OCI-M2 (cell line): ENCODE results near the gene PCDHA13.
"Not testable (repeated sequence)": the region's sequence is repeated elsewhere in the genome, so short reads cannot be mapped to it uniquely, and the experiment has no call there.

Experiments
- DNase-seq: peaks from one replicate; lab custom pipeline; 2025; ENCODE audit not compliant: unreplicated experiment; lab: John Stamatoyannopoulos, UW

PCDHA13 gene, protein sequence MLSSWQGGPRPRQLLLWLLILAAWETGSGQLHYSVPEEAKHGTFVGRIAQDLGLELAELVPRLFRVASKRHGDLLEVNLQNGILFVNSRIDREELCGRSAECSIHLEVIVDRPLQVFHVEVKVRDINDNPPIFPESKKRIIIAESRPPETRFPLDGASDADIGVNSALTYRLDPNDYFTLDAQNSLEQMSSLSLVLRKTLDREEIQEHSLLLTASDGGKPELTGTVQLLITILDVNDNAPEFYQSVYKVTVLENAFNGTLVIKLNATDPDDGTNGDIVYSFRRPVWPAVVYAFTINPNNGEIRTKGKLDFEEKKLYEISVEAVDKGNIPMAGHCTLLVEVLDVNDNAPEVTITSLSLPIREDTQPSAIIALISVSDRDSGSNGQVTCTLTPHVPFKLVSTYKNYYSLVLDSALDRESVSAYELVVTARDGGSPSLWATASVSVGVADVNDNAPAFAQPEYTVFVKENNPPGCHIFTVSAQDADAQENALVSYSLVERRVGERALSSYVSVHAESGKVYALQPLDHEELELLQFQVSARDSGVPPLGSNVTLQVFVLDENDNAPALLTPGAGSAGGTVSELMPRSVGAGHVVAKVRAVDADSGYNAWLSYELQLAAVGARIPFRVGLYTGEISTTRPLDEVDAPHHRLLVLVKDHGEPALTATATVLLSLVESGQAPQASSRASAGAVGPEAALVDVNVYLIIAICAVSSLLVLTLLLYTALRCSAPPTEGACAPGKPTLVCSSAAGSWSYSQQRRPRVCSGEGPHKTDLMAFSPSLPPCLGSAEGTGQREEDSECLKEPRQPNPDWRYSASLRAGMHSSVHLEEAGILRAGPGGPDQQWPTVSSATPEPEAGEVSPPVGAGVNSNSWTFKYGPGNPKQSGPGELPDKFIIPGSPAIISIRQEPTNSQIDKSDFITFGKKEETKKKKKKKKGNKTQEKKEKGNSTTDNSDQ

DNA sequence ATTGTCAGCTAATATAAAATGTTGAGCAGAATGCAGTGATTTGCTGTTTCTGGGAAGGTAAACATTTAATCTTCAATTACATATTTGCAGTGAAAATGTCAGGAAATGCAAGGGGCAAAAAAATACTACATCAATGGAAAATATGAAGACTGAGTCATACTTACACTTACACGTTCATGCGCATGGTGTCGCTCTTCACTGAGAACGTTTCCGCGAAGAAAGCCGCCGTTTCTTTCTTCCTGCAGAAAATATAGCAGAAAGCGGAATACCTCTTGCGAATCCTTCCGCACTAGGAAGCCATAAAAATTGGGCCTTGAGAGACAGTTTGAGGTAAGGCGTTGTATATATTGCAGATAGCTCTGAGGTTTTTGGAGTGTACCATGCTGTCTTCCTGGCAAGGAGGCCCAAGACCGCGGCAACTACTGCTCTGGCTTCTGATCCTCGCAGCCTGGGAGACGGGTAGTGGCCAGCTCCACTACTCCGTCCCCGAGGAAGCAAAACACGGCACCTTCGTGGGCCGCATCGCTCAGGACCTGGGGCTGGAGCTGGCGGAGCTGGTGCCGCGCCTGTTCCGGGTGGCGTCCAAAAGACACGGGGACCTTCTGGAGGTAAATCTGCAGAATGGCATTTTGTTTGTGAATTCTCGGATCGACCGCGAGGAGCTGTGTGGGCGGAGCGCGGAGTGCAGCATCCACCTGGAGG is at the start of gene PCDHA13:
Gene PCDHA13, plus strand, starts transcription at position 236 of the 702 bp plus-strand sequence. Its CDS starts 145 bp downstream, at position 381.
- DNase-seq: no peak

DNA sequence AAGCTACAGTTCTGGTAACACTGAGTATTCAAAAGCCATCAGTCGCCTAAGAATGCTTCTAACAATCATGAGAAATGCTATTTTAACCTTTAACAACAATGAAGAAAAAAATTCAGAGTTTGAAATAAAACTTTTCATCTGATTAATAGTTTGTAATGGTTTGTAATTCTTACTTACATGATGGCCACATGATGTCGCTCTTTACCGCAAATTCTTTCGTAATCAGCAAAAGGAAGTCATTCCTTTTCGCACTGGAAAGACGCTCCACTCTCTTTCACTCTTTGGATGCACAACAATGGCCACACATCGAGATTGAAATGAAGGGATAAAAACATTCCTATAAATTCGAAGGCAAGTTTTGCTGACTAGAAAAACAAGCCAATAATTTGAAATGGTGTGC is 47.9 kb upstream of the PCDHA13 start, which contains the start of gene PCDHA7:
Gene PCDHA7, plus strand, starts transcription at position 277 of the 400 bp plus-strand sequence. Its CDS starts 115 bp downstream, at position 392.
- DNase-seq: no peak

DNA sequence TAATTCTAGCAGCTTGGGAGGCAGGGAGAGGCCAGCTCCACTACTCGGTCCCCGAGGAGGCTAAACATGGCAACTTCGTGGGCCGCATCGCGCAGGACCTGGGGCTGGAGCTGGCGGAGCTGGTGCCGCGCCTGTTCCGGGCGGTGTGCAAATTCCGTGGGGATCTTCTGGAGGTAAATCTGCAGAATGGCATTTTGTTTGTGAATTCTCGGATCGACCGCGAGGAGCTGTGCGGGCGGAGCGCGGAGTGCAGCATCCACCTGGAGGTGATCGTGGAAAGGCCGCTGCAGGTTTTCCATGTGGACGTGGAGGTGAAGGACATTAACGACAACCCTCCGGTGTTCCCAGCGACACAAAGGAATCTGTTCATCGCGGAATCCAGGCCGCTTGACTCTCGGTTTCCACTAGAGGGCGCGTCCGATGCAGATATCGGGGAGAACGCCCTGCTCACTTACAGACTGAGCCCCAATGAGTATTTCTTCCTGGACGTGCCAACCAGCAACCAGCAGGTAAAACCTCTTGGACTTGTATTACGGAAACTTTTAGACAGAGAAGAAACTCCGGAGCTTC is 47.4 kb upstream of the PCDHA13 start:
- DNase-seq: not testable (repeated sequence)

DNA sequence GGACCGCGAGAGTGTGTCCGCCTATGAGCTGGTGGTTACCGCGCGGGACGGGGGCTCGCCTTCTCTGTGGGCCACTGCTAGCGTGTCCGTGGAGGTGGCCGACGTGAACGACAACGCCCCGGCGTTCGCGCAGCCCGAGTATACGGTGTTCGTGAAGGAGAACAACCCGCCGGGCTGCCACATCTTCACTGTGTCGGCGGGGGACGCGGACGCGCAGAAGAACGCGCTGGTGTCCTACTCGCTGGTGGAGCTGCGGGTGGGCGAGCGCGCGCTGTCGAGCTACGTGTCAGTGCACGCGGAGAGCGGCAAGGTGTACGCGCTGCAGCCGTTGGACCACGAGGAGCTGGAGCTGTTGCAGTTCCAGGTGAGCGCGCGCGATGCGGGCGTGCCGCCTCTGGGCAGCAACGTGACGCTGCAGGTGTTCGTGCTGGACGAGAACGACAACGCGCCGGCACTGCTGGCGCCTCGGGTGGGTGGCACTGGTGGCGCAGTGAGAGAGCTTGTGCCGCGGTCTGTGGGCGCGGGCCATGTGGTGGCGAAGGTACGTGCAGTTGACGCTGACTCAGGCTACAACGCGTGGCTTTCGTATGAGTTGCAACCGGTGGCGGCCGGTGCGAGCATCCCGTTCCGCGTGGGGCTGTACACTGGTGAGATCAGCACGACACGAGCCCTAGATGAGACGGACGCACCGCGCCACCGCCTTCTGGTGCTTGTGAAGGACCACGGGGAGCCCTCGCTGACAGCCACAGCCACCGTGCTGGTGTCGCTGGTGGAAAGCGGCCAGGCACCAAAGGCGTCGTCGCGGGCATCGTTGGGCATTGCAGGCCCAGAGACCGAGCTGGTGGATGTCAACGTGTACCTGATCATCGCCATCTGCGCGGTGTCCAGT is 46.1 kb upstream of the PCDHA13 start:
- no peak for DNase-seq

DNA sequence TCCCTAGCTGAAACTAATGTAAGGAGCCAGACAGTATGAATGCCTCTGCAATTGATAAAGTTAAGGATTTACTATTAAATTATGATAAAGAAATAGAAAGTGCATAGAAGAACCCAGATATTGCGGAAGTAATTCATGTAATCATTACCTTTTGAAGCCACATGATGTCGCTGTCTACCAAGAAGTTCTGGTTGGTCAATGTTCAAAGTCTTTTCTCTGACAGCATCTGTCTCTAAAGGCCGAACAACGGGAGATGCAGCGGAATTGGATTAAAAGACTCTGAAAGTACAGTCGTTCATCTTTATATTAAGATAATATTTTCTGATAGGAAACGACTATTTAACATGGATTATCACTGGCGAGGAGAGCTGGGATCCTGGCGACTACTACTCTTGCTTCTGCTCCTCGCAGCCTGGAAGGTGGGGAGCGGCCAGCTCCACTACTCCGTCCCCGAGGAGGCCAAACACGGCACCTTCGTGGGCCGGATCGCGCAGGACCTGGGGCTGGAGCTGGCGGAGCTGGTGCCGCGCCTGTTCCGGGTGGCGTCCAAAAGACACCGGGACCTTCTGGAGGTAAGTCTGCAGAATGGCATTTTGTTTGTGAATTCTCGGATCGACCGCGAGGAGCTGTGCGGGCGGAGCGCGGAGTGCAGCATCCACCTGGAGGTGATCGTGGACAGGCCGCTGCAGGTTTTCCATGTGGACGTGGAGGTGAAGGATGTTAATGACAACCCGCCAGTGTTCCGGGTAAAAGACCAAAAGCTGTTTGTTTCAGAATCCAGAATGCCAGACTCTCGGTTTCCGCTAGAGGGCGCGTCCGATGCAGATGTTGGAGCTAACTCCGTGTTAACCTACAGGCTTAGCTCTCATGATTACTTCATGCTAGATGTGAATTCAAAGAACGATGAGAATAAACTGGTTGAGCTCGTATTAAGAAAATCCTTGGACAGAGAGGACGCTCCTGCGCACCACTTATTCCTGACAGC is 40.7 kb upstream of the PCDHA13 start, which contains the start of gene PCDHA8:
Gene PCDHA8, plus strand, starts transcription at position 210 of the 985 bp plus-strand sequence. Its CDS starts 135 bp downstream, at position 345.
- DNase-seq: no peak

DNA sequence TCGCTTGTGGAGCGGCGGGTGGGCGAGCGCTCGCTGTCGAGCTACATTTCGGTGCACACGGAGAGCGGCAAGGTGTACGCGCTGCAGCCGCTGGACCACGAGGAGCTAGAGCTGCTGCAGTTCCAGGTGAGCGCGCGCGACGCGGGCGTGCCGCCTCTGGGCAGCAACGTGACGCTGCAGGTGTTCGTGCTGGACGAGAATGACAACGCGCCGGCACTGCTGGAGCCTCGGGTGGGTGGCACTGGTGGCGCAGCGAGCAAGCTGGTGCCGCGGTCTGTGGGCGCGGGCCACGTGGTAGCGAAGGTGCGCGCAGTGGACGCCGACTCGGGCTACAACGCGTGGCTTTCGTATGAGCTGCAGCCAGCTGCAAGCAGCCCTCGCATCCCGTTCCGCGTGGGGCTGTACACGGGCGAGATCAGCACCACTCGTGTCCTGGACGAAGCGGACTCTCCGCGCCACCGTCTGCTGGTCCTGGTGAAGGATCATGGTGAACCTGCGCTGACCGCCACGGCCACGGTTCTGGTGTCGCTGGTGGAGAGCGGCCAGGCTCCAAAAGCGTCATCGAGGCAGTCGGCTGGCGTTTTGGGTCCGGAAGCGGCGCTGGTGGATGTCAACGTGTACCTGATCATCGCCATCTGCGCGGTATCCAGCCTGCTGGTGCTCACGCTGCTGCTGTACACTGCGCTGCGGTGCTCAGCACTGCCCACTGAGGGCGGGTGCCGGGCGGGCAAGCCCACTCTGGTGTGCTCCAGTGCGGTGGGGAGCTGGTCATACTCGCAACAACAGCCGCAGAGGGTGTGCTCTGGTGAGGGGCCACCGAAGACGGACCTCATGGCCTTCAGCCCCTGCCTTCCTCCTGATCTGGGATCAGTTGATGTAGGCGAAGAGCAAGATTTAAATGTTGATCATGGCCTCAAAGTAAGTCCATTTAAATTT is 38.9 kb upstream of the PCDHA13 start:
- no peak for DNase-seq

DNA sequence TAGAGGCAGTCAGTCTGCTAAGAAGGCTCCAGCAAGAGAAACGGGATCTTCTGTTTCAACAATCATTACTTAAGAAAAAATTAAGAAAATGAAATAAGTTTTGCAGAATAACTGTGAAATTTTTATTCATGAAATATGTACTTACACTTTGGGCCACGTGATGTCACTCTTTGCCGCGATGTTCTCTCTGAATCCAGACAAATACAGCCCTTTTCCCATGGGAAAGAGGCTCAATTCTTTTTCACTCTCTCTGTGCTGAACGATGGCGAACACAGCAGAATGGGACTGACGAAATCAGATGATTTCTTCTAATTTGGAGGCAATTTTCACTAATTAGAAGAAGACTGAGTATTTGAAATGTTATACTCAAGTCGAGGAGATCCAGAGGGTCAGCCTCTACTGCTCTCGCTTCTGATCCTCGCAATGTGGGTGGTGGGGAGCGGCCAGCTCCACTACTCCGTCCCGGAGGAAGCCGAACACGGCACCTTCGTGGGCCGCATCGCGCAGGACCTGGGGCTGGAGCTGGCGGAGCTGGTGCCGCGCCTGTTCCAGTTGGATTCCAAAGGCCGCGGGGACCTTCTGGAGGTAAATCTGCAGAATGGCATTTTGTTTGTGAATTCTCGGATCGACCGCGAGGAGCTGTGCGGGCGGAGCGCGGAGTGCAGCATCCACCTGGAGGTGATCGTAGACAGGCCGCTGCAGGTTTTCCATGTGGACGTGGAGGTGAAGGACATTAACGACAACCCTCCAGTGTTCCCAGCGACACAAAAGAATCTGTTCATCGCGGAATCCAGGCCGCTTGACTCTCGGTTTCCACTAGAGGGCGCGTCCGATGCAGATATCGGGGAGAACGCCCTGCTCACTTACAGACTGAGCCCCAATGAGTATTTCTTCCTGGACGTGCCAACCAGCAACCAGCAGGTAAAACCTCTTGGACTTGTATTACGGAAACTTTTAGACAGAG is 33.5 kb upstream of the PCDHA13 start, which contains the start of gene PCDHA9:
Gene PCDHA9, plus strand, starts transcription at position 244 of the 964 bp plus-strand sequence. Its CDS starts 114 bp downstream, at position 358.
- not testable (repeated sequence) for DNase-seq

DNA sequence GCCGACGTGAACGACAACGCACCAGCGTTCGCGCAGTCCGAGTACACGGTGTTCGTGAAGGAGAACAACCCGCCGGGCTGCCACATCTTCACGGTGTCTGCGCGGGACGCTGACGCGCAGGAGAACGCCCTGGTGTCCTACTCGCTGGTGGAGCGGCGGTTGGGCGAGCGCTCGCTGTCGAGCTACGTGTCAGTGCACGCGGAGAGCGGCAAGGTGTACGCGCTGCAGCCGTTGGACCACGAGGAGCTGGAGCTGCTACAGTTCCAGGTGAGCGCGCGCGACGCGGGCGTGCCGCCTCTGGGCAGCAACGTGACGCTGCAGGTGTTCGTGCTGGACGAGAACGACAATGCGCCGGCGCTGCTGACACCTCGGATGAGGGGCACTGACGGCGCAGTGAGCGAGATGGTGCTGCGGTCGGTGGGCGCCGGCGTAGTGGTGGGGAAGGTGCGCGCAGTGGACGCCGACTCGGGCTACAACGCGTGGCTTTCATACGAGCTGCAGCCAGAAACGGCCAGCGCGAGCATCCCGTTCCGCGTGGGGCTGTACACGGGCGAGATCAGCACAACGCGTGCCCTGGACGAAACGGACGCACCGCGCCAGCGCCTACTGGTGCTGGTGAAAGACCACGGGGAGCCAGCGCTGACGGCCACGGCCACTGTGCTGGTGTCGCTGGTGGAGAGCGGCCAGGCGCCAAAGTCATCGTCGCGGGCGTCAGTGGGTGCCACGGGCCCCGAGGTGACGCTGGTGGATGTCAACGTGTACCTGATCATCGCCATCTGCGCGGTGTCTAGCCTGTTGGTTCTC is 31.9 kb upstream of the PCDHA13 start:
- not testable (repeated sequence) for DNase-seq

DNA sequence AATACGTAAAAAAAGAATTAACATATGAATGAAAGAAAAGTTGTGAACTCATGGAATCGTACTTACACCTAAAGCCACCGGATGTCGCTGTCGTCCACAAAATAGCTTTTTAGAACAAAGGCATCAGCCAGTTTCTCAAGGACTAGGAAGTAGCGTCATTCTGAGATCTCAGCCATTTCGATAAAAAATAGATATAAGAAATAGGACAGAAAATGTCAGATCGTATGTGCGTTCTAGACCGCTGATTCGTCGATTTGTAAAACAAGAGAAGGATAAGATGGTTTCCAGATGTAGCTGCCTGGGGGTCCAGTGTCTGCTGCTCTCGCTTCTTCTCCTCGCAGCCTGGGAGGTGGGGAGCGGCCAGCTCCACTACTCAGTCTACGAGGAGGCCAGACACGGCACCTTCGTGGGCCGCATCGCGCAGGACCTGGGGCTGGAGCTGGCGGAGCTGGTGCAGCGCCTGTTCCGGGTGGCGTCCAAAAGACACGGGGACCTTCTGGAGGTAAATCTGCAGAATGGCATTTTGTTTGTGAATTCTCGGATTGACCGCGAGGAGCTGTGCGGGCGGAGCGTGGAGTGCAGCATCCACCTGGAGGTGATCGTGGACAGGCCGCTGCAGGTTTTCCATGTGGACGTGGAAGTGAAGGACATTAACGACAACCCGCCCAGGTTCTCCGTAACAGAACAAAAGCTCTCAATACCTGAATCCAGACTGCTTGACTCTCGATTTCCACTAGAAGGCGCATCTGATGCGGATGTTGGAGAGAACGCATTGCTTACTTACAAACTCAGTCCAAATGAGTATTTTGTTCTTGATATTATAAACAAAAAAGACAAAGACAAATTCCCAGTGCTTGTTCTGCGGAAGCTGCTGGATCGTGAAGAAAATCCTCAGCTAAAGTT is 25.9 kb upstream of the PCDHA13 start, which contains the start of gene PCDHA10:
Gene PCDHA10, plus strand, starts transcription at position 126 of the 903 bp plus-strand sequence. Its CDS starts 152 bp downstream, at position 278.
- no peak for DNase-seq

DNA sequence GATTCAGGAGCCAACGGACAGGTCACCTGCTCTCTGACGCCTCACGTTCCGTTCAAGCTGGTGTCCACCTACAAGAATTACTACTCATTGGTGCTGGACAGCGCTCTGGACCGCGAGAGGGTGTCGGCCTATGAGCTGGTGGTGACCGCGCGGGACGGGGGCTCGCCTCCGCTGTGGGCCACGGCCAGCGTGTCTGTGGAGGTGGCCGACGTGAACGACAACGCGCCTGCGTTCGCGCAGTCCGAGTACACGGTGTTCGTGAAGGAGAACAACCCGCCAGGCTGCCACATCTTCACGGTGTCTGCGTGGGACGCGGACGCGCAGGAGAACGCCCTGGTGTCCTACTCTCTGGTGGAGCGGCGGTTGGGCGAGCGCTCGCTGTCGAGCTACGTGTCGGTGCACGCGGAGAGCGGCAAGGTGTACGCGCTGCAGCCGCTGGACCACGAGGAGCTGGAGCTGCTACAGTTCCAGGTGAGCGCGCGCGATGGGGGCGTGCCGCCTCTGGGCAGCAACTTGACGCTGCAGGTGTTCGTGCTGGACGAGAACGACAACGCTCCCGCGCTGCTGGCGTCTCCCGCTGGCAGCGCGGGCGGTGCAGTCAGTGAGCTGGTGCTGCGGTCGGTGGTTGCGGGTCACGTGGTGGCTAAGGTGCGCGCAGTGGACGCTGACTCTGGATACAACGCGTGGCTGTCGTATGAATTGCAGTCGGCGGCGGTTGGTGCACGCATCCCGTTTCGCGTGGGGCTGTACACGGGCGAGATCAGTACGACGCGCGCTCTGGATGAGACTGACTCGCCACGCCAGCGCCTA is 24.5 kb upstream of the PCDHA13 start:
- no peak for DNase-seq

DNA sequence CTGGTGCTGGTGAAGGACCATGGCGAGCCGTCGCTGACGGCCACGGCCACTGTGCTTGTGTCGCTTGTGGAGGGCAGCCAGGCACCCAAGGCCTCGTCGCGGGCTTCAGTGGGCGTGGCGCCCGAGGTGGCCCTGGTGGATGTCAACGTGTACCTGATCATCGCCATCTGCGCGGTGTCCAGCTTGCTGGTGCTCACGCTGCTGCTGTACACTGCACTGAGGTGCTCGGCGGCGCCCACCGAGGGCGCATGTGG is 24.0 kb upstream of the PCDHA13 start:
- DNase-seq: no peak

DNA sequence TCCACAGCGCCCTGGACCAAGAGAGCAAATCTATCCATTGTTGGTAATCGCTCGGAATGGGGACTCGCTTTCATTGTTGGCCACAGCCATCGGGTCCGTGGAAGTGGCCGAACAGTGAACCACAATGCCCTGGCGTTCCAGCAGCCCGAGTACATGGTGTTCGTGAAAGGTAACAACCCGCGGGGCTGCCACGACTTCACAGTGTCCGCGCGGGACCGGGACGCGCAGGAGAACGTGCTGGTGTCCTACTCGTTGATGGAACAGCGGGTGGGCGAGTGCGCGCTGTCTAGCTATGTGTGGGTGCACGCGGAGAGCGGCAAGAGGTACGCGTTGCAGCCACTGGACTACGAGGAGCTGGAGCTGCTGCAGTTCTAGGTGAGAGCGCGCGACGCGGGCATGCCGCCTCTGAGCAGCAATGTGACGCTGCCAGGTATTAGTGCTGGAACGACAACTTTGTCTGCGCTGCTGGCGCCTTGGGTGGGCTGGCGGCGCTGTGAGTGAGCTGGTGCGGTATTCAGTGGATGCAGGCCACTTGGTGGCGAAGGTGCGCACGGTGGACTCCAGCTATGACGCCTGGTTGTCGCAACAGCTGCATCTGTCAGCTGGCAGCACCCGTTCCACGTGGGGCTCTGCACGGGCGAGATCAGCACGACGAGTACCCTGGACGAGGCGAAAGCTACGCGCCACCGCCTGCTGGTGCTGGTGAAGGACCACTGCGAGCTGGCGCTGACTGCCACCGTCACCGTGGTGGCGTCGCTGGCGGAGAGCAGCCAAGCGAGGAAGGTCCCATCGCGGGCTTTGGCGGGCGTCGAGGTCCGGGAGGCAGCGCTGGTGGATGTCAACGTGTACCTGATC is 19.3 kb upstream of the PCDHA13 start:
- no peak for DNase-seq
